ENCODE measurements around the gene NRL.

DNA sequence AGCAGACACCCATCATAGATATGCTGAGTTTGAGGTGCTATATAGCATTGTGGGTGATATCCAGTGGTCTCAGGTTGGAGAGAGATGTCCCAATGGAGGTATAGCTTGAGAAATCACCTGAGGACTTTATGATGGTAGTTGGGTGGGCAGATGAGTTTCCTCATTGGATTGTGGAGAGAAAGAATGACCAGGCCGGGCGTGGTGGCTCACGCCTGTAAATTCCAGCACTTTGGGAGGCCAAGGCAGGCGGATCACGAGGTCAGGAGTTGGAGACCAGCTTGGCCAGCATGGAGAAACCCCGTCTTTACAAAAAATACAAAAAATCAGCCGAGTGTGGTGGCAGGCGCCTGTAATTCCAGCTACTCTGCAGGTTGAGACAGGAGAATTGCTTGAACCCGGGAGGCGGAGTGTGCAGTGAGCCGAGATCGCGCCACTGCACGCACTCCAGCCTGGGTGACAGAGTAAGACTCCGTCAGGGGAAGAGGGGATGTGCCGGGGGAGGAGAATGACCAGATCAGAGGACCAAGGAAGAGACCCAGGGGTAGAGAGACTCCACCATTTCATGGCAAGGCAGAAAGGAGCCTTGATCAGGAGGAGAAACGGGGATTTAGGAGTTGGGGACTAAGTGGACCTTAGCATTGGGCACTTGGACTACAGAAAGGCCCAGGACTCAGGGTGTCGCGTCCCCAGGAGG lies 21.4 kb downstream of the NRL start:
- TF ChIP-seq CTCF (IDR thresholded peaks at IDR 0.05) (no peak), POLR2A (IDR thresholded peaks at IDR 0.05) (no peak), EP300 (IDR thresholded peaks at IDR 0.05) (no peak)
